SJCRH30 (cell line): ENCODE data around the gene NYAP2. TPM values are rescaled to one million over a fixed set of nuclear protein-coding genes. Genes with fewer than 3 reads are reported as not detected.

Source experiments
- DNase-seq, 2 experiments: peaks; one replicate each; pipeline ENCODE4 v3.0.0-alpha.2; 2015 to 2020
- H3K27ac ChIP-seq: fragments of 250-450 bp; sonication (Bioruptor Pico); 2 replicates; pipeline ENCODE4 v1.5.1; 2020; ENCODE audit warnings: mild to moderate bottlenecking, moderate library complexity
- H3K27me3 ChIP-seq: fragments of 250-450 bp; sonication (Bioruptor Pico); 2 replicates; pipeline ENCODE4 v1.5.1; 2020; ENCODE audit warnings: mild to moderate bottlenecking, moderate library complexity
- H3K36me3 ChIP-seq: fragments of 250-450 bp; sonication (Bioruptor Pico); 2 replicates; pipeline ENCODE4 v1.5.1; 2020; ENCODE audit warnings: mild to moderate bottlenecking, moderate library complexity
- H3K4me1 ChIP-seq: fragments of 250-450 bp; sonication (Bioruptor Pico); 2 replicates; pipeline ENCODE4 v1.5.1; 2020; ENCODE audit warnings: mild to moderate bottlenecking, moderate library complexity
- H3K4me3 ChIP-seq: fragments of 250-450 bp; sonication (Bioruptor Pico); 2 replicates; pipeline ENCODE4 v1.5.1; 2020; ENCODE audit warnings: mild to moderate bottlenecking, moderate library complexity
- H3K9me3 ChIP-seq: fragments of 250-450 bp; sonication (Bioruptor Pico); replicated peaks from 2 replicates; pipeline ENCODE4 v1.5.1; 2020; ENCODE audit warnings: mild to moderate bottlenecking, moderate library complexity
- total RNA-seq: library from RNA; depleted of rRNA; stranded (reverse); fragments of >200 nt; shearing (Covaris generic); gene quantifications from 2 replicates; pipeline ENCODE4 v1.2.3, GENCODE V29; 2014

The NYAP2 gene
- total RNA-seq, 1 experiment from 2014 or later: 0.69 TPM

GRCh38 chr2:225683258-225683657, 283.7 kb downstream of the NYAP2 start:
- Histone ChIP-seq H3K27me3 (no peaks in the 10 kb centered on the region), H3K9me3 (no peaks in the 10 kb centered on the region), H3K4me3 (no peak overlapping the region), H3K36me3 (no peaks in the 10 kb centered on the region), H3K27ac (no peak overlapping the region), H3K4me1 (no peaks in the 10 kb centered on the region)
- no peak for DNase-seq

GRCh38 chr2:225690153-225690552, 290.6 kb downstream of the NYAP2 start:
- no peak overlapping the region for H3K27ac ChIP-seq
- no peak for DNase-seq
- no peaks in the 10 kb centered on the region for H3K36me3 ChIP-seq
- no peaks in the 10 kb centered on the region for H3K4me1 ChIP-seq
- no peaks in the 10 kb centered on the region for H3K27me3 ChIP-seq
- no peaks in the 10 kb centered on the region for H3K9me3 ChIP-seq
- no peak overlapping the region for H3K4me3 ChIP-seq

- H3K27me3 ChIP-seq: no peaks in the 10 kb centered on the region
- no peaks in the 10 kb centered on the region for H3K36me3 ChIP-seq
- H3K4me1 ChIP-seq: no peaks in the 10 kb centered on the region
- no peak overlapping the region for H3K27ac ChIP-seq
- DNase-seq: no peak
- H3K9me3 ChIP-seq: no peaks in the 10 kb centered on the region
- H3K4me3 ChIP-seq: no peak overlapping the region
Measured at GRCh38 chr2:225691711-225692110, 292.2 kb downstream of the NYAP2 start.

GRCh38 chr2:225693259-225693658, 293.7 kb downstream of the NYAP2 start:
- Histone ChIP-seq H3K4me1 (no peaks in the 10 kb centered on the region), H3K27ac (no peak overlapping the region), H3K9me3 (no peaks in the 10 kb centered on the region), H3K36me3 (no peaks in the 10 kb centered on the region), H3K27me3 (no peaks in the 10 kb centered on the region), H3K4me3 (no peak overlapping the region)
- DNase-seq: no peak

GRCh38 chr2:225694664-225695063, 295.2 kb downstream of the NYAP2 start:
- H3K36me3 ChIP-seq: no peaks in the 10 kb centered on the region

GRCh38 chr2:225697936-225698335, 298.4 kb downstream of the NYAP2 start:
- H3K4me1 ChIP-seq: peaks cover 14% of the 10 kb centered on the region
- no peaks in the 10 kb centered on the region for H3K27me3 ChIP-seq
- 0 out of 2 replicates have a peak, but pooled peaks cover 2% of the 10 kb centered on the region for H3K9me3 ChIP-seq
- DNase-seq: no peak
- H3K36me3 ChIP-seq: no peaks in the 10 kb centered on the region
- H3K4me3 ChIP-seq: no peak overlapping the region
- no peak overlapping the region for H3K27ac ChIP-seq

More at GRCh38 chr2:225694664-225695063, 295.2 kb downstream of the NYAP2 start:
- peaks cover 9% of the 10 kb centered on the region for H3K4me1 ChIP-seq
- H3K4me3 ChIP-seq: no peak overlapping the region
- no peak for DNase-seq
- H3K27ac ChIP-seq: no peak overlapping the region
- 0 out of 2 replicates have a peak, but pooled peaks cover 2% of the 10 kb centered on the region for H3K9me3 ChIP-seq
- no peaks in the 10 kb centered on the region for H3K27me3 ChIP-seq
